Measurements from ENCODE around the gene ATP8A2.

- TF ChIP-seq CTCF (IDR thresholded peaks at IDR 0.05; ENCODE audit: low read length): no peak
- no peak for TF ChIP-seq EZH2phosphoT487 (IDR thresholded peaks at IDR 0.05; ENCODE audit: low read length)
Observed at GRCh38 chr13:26012995-26013394, 641.2 kb downstream of the ATP8A2 start.

Data from MM.1S (cell line).